Ishikawa (cell line): Measurements from ENCODE around the gene DEPDC1B.
A peak's percentile ranks its signal among the peaks of the same experiment; 100 is the strongest.

Experiments
- CEBPB ChIP-seq: IDR thresholded peaks from 2 replicates; pipeline ENCODE4 v1.6.1; 2012
- EP300 ChIP-seq: IDR thresholded peaks from 2 replicates; pipeline ENCODE4 v1.6.1; 2012; ENCODE audit warnings: borderline replicate concordance
- NFIC ChIP-seq: IDR thresholded peaks from 2 replicates; pipeline ENCODE4 v1.6.1; 2012
- RAD21 ChIP-seq: IDR thresholded peaks from 2 replicates; pipeline ENCODE4 v1.6.1; 2012; ENCODE audit warnings: low read depth
- TAF1 ChIP-seq: IDR thresholded peaks from 2 replicates; pipeline ENCODE4 v1.6.1; 2012; ENCODE audit warnings: low read depth, mild to moderate bottlenecking
- TF ChIP-seq, protein P1 (sequence below): IDR thresholded peaks from 2 replicates; pipeline ENCODE4 v1.6.1; 2012
- TF ChIP-seq, protein P2 (sequence below): IDR thresholded peaks from 2 replicates; pipeline ENCODE4 v1.6.1; 2012; ENCODE audit warnings: low read depth, mild to moderate bottlenecking

DNA sequence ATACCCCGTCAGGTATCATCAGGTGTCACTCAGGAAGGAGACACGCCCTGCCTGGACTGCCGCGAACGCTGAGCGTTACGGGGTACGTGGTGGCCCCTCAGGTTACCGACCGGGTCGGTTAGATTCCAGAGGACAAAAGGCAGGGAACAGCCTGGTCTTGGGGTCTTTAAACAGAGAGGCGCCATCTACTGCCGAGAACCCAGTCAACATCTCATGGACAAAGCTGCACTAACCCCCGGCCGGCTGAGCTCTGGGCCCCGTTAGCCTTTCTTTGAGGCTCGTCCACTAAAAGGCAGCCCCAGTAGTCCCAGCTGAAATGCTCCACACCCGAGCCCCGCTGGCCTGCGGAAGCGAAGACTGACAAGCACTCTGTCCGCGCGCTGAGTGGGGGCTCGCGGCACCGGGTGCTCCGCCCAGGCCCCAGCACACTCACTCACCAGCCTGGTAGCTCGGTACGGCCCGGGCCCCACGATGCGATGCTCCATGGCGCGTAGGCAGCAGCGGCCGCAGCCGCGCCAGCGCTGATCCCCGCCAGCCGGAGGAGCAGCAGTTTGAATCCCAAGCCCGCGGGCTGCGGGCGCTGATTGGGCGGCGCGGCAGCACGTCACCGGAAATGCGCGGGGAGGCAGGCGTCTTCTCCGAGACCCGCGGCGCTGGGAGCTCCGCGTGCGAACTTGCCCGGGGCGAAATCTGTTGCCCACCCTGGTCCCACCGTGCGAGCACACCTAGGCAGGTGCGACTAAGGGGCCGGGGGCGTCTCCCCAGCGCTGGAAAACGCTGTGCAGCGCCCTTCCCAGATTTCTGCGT lies at the start of gene DEPDC1B:
- TF ChIP-seq, protein P1, sequence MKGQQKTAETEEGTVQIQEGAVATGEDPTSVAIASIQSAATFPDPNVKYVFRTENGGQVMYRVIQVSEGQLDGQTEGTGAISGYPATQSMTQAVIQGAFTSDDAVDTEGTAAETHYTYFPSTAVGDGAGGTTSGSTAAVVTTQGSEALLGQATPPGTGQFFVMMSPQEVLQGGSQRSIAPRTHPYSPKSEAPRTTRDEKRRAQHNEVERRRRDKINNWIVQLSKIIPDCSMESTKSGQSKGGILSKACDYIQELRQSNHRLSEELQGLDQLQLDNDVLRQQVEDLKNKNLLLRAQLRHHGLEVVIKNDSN: no peak
- TF ChIP-seq, protein P2, sequence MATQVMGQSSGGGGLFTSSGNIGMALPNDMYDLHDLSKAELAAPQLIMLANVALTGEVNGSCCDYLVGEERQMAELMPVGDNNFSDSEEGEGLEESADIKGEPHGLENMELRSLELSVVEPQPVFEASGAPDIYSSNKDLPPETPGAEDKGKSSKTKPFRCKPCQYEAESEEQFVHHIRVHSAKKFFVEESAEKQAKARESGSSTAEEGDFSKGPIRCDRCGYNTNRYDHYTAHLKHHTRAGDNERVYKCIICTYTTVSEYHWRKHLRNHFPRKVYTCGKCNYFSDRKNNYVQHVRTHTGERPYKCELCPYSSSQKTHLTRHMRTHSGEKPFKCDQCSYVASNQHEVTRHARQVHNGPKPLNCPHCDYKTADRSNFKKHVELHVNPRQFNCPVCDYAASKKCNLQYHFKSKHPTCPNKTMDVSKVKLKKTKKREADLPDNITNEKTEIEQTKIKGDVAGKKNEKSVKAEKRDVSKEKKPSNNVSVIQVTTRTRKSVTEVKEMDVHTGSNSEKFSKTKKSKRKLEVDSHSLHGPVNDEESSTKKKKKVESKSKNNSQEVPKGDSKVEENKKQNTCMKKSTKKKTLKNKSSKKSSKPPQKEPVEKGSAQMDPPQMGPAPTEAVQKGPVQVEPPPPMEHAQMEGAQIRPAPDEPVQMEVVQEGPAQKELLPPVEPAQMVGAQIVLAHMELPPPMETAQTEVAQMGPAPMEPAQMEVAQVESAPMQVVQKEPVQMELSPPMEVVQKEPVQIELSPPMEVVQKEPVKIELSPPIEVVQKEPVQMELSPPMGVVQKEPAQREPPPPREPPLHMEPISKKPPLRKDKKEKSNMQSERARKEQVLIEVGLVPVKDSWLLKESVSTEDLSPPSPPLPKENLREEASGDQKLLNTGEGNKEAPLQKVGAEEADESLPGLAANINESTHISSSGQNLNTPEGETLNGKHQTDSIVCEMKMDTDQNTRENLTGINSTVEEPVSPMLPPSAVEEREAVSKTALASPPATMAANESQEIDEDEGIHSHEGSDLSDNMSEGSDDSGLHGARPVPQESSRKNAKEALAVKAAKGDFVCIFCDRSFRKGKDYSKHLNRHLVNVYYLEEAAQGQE: no peak
- no peak for TF ChIP-seq NFIC
- no peak for TF ChIP-seq EP300
- TF ChIP-seq CEBPB: no peak
- TF ChIP-seq TAF1: peak; percentile 81
- TF ChIP-seq RAD21: no peak
